GM23338 (cell line): ENCODE measurements around the gene THSD4. TPM values are rescaled to one million over a fixed set of nuclear protein-coding genes. Genes with fewer than 3 reads are reported as not detected.

ENCODE experiments used
- ATAC-seq: fragments of 200-7000 bp; cut with Tn5 transposase; 3 replicates; pipeline ENCODE4 v1.9.1; 2020
- DNase-seq: peaks from one replicate; pipeline ENCODE4 v3.0.0-alpha.2; 2015; ENCODE audit warnings: low spot score
- H2AFZ ChIP-seq: fragments of 200-600 bp; sonication (generic); 2 replicates; pipeline ENCODE4 v1.8.0; 2016; ENCODE audit warnings: antibody characterized with exemption, mild to moderate bottlenecking, moderate library complexity
- H3F3A ChIP-seq: fragments of 200-600 bp; sonication (generic); replicated peaks from 2 replicates; pipeline ENCODE4 v1.8.0; 2017; ENCODE audit warnings: antibody characterized with exemption, mixed run types, low read depth
- H3K27ac ChIP-seq: fragments of 200-600 bp; sonication (generic); 2 replicates; pipeline ENCODE4 v1.6.1; 2016; ENCODE audit warnings: low read depth
- H3K27me3 ChIP-seq: fragments of 200-600 bp; sonication (generic); 2 replicates; pipeline ENCODE4 v1.8.0; 2016; ENCODE audit warnings: mild to moderate bottlenecking, mixed run types, moderate library complexity; ENCODE audit not compliant: insufficient read depth
- H3K36me3 ChIP-seq: fragments of 200-600 bp; sonication (generic); 2 replicates; pipeline ENCODE4 v1.8.0; 2016; ENCODE audit warnings: mild to moderate bottlenecking; ENCODE audit not compliant: insufficient read depth
- H3K4me1 ChIP-seq: fragments of 200-600 bp; sonication (generic); 2 replicates; pipeline ENCODE4 v1.8.0; 2016; ENCODE audit warnings: mild to moderate bottlenecking, moderate library complexity; ENCODE audit not compliant: insufficient read depth
- H3K4me2 ChIP-seq: fragments of 200-600 bp; sonication (generic); 2 replicates; pipeline ENCODE4 v1.7.1; 2017; ENCODE audit warnings: mixed run types
- H3K4me3 ChIP-seq: fragments of 200-600 bp; sonication (generic); 2 replicates; pipeline ENCODE4 v1.6.1; 2016; ENCODE audit warnings: mixed run types
- H3K79me2 ChIP-seq: fragments of 200-600 bp; sonication (generic); replicated peaks from 2 replicates; pipeline ENCODE4 v1.8.0; 2017; ENCODE audit warnings: mild to moderate bottlenecking; ENCODE audit not compliant: insufficient read depth
- H3K9me2 ChIP-seq: fragments of 200-600 bp; sonication (generic); 2 replicates; pipeline ENCODE4 v1.8.0; 2017; ENCODE audit not compliant: insufficient read depth
- H4K20me1 ChIP-seq: fragments of 200-600 bp; sonication (generic); replicated peaks from 2 replicates; pipeline ENCODE4 v1.8.0; 2017; ENCODE audit warnings: mild to moderate bottlenecking; ENCODE audit not compliant: insufficient read depth
- H3K27ac Mint-ChIP-seq: 2 replicates; pipeline ENCODE4 v1.8.0; 2020; ENCODE audit warnings: inconsistent platforms, mild to moderate bottlenecking, moderate library complexity, mixed read lengths
- H3K27me3 Mint-ChIP-seq: 3 replicates; pipeline ENCODE4 v1.8.0; 2022; ENCODE audit warnings: low read depth, mild to moderate bottlenecking, moderate library complexity, mixed read lengths, inconsistent platforms; ENCODE audit not compliant: insufficient read depth, poor library complexity
- H3K36me3 Mint-ChIP-seq: 3 replicates; pipeline ENCODE4 v1.8.0; 2021; ENCODE audit warnings: low read depth, mild to moderate bottlenecking, inconsistent platforms, moderate library complexity, mixed read lengths
- H3K4me1 Mint-ChIP-seq: 3 replicates; pipeline ENCODE4 v1.8.0; 2020; ENCODE audit warnings: mild to moderate bottlenecking, inconsistent platforms, mixed read lengths
- H3K4me3 Mint-ChIP-seq: 3 replicates; pipeline ENCODE4 v1.8.0; 2021; ENCODE audit warnings: moderate library complexity, mild to moderate bottlenecking, inconsistent platforms, mixed read lengths
- H3K9me3 Mint-ChIP-seq: 3 replicates; pipeline ENCODE4 v1.8.0; 2020; ENCODE audit warnings: moderate library complexity, mild to moderate bottlenecking, inconsistent platforms, mixed read lengths
- EZH2 ChIP-seq: fragments of 200-600 bp; sonication (generic); IDR thresholded peaks from one replicate; pipeline ENCODE4 v1.8.0; 2017; ENCODE audit warnings: antibody characterized with exemption, mild to moderate bottlenecking, low read depth; ENCODE audit not compliant: unreplicated experiment
- JUNB ChIP-seq: IDR thresholded peaks from one replicate; pipeline ENCODE4 v1.6.1; 2016; ENCODE audit warnings: antibody characterized with exemption; ENCODE audit not compliant: unreplicated experiment
- STAT1 ChIP-seq: IDR thresholded peaks from one replicate; pipeline ENCODE4 v1.6.1; 2016; ENCODE audit warnings: antibody characterized with exemption; ENCODE audit not compliant: unreplicated experiment
- ZNF114 ChIP-seq: fragments of 250-450 bp; sonication (Bioruptor Pico); IDR thresholded peaks from 2 replicates; pipeline ENCODE4 v1.5.0; 2020; ENCODE audit warnings: mild to moderate bottlenecking, moderate library complexity
- ZNF331 ChIP-seq: fragments of 250-450 bp; sonication (Bioruptor Pico); IDR thresholded peaks from 2 replicates; pipeline ENCODE4 v1.5.0; 2020; ENCODE audit warnings: low read depth, mild to moderate bottlenecking, moderate library complexity
- polyA plus RNA-seq: library from polyadenylated mRNA; unstranded; fragments of >200 nt; fragmentation: Nextera tagmentation; extraction: Ambion mirVana; gene quantifications from 2 replicates; pipeline ENCODE4 v1.2.1, GENCODE V29; 2016
- total RNA-seq: library from RNA; depleted of rRNA; stranded (reverse); fragments of >200 nt; shearing (Covaris generic); gene quantifications from 2 replicates; pipeline ENCODE4 v1.2.3, GENCODE V29; 2014
- TF ChIP-seq, protein P1 (sequence below): IDR thresholded peaks from 2 replicates; pipeline ENCODE4 v1.6.1; 2016; ENCODE audit warnings: antibody characterized with exemption
- TF ChIP-seq, protein P2 (sequence below): fragments of 250-450 bp; sonication (Bioruptor Pico); IDR thresholded peaks from 2 replicates; pipeline ENCODE4 v1.5.0; 2020; ENCODE audit warnings: mild to moderate bottlenecking, moderate library complexity
- TF ChIP-seq, protein P3 (sequence below): IDR thresholded peaks from one replicate; pipeline ENCODE4 v1.6.1; 2018; ENCODE audit warnings: antibody characterized with exemption; ENCODE audit not compliant: unreplicated experiment

Gene THSD4
- total and polyA plus RNA-seq, 2 experiments from 2014 or later, result 2.0 to 7.4 TPM

DNA sequence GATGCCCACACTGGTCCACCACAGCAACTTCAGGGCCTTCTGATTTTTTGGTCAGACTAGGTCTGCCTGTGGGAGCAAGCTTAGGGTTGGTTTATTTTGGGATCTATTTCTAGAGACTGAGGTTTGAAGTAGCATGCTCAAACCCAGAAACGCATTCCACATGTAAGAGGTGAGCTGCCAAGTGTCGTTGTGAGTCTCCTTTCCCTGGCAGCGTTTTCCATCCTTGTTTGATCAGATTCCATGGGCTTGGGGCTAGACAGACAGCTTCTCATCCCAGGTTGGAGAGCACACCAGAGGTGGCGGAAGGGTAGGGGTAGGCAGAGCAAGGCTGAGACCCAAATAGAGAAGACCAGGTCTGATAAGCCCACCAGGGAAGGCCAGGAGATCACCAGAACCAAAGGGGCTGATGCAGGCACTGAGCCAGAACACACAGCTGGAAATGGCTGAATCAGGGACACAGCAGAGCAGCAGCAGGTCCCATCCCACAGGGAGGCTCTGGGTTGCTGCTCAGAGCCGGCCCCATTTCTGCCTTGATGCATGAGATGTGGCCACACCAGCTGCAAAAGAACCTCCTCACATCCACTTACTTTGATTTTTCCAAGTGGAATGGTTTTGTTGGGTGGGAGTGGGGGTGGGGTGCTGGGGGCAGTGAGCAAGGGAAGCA is 186.8 kb downstream of the THSD4 start:
- H3K27ac ChIP-seq, result no peak overlapping the region

More for the DNA sequence above, 186.8 kb downstream of the THSD4 start:
- Histone ChIP-seq H3K79me2 (no peaks in the 10 kb centered on the region), H4K20me1 (no peaks in the 10 kb centered on the region), H2AFZ (no peak overlapping the region), H3K4me1 (no peaks in the 10 kb centered on the region), H3K9me2 (no peaks in the 10 kb centered on the region), H3K27me3 (no peaks in the 10 kb centered on the region), H3F3A (no peaks in the 10 kb centered on the region), H3K4me2 (no peak overlapping the region), H3K36me3 (no peaks in the 10 kb centered on the region), H3K4me3 (no peak overlapping the region)
- Mint-ChIP-seq H3K27ac (no peak overlapping the region), H3K9me3 (peaks cover 4% of the 10 kb centered on the region; the same call in 2 of the 3 replicates), H3K36me3 (peaks cover 5% of the 10 kb centered on the region; the same call in 1 of the 3 replicates), H3K4me3 (no peak overlapping the region), H3K27me3 (no peaks in the 10 kb centered on the region), H3K4me1 (peaks cover 2% of the 10 kb centered on the region; the same call in 2 of the 3 replicates)
- no peak for DNase-seq
- no peak for ATAC-seq
- TF ChIP-seq JUNB, result no peak
- no peak for TF ChIP-seq EZH2
- TF ChIP-seq, protein P1, sequence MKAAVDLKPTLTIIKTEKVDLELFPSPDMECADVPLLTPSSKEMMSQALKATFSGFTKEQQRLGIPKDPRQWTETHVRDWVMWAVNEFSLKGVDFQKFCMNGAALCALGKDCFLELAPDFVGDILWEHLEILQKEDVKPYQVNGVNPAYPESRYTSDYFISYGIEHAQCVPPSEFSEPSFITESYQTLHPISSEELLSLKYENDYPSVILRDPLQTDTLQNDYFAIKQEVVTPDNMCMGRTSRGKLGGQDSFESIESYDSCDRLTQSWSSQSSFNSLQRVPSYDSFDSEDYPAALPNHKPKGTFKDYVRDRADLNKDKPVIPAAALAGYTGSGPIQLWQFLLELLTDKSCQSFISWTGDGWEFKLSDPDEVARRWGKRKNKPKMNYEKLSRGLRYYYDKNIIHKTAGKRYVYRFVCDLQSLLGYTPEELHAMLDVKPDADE, result no peak
- no peak for TF ChIP-seq ZNF114
- TF ChIP-seq, protein P2, sequence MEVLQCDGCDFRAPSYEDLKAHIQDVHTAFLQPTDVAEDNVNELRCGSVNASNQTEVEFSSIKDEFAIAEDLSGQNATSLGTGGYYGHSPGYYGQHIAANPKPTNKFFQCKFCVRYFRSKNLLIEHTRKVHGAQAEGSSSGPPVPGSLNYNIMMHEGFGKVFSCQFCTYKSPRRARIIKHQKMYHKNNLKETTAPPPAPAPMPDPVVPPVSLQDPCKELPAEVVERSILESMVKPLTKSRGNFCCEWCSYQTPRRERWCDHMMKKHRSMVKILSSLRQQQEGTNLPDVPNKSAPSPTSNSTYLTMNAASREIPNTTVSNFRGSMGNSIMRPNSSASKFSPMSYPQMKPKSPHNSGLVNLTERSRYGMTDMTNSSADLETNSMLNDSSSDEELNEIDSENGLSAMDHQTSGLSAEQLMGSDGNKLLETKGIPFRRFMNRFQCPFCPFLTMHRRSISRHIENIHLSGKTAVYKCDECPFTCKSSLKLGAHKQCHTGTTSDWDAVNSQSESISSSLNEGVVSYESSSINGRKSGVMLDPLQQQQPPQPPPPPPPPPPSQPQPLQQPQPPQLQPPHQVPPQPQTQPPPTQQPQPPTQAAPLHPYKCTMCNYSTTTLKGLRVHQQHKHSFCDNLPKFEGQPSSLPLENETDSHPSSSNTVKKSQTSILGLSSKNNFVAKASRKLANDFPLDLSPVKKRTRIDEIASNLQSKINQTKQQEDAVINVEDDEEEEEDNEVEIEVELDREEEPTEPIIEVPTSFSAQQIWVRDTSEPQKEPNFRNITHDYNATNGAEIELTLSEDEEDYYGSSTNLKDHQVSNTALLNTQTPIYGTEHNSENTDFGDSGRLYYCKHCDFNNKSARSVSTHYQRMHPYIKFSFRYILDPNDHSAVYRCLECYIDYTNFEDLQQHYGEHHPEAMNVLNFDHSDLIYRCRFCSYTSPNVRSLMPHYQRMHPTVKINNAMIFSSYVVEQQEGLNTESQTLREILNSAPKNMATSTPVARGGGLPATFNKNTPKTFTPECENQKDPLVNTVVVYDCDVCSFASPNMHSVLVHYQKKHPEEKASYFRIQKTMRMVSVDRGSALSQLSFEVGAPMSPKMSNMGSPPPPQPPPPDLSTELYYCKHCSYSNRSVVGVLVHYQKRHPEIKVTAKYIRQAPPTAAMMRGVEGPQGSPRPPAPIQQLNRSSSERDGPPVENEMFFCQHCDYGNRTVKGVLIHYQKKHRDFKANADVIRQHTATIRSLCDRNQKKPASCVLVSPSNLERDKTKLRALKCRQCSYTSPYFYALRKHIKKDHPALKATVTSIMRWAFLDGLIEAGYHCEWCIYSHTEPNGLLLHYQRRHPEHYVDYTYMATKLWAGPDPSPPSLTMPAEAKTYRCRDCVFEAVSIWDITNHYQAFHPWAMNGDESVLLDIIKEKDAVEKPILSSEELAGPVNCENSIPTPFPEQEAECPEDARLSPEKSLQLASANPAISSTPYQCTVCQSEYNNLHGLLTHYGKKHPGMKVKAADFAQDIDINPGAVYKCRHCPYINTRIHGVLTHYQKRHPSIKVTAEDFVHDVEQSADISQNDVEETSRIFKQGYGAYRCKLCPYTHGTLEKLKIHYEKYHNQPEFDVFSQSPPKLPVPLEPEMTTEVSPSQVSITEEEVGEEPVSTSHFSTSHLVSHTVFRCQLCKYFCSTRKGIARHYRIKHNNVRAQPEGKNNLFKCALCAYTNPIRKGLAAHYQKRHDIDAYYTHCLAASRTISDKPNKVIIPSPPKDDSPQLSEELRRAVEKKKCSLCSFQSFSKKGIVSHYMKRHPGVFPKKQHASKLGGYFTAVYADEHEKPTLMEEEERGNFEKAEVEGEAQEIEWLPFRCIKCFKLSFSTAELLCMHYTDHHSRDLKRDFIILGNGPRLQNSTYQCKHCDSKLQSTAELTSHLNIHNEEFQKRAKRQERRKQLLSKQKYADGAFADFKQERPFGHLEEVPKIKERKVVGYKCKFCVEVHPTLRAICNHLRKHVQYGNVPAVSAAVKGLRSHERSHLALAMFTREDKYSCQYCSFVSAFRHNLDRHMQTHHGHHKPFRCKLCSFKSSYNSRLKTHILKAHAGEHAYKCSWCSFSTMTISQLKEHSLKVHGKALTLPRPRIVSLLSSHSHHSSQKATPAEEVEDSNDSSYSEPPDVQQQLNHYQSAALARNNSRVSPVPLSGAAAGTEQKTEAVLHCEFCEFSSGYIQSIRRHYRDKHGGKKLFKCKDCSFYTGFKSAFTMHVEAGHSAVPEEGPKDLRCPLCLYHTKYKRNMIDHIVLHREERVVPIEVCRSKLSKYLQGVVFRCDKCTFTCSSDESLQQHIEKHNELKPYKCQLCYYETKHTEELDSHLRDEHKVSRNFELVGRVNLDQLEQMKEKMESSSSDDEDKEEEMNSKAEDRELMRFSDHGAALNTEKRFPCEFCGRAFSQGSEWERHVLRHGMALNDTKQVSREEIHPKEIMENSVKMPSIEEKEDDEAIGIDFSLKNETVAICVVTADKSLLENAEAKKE (CRISPR knock-in tag), result no peak
- TF ChIP-seq STAT1, result no peak
- no peak for TF ChIP-seq ZNF331 (CRISPR knock-in tag)
- TF ChIP-seq, protein P3, sequence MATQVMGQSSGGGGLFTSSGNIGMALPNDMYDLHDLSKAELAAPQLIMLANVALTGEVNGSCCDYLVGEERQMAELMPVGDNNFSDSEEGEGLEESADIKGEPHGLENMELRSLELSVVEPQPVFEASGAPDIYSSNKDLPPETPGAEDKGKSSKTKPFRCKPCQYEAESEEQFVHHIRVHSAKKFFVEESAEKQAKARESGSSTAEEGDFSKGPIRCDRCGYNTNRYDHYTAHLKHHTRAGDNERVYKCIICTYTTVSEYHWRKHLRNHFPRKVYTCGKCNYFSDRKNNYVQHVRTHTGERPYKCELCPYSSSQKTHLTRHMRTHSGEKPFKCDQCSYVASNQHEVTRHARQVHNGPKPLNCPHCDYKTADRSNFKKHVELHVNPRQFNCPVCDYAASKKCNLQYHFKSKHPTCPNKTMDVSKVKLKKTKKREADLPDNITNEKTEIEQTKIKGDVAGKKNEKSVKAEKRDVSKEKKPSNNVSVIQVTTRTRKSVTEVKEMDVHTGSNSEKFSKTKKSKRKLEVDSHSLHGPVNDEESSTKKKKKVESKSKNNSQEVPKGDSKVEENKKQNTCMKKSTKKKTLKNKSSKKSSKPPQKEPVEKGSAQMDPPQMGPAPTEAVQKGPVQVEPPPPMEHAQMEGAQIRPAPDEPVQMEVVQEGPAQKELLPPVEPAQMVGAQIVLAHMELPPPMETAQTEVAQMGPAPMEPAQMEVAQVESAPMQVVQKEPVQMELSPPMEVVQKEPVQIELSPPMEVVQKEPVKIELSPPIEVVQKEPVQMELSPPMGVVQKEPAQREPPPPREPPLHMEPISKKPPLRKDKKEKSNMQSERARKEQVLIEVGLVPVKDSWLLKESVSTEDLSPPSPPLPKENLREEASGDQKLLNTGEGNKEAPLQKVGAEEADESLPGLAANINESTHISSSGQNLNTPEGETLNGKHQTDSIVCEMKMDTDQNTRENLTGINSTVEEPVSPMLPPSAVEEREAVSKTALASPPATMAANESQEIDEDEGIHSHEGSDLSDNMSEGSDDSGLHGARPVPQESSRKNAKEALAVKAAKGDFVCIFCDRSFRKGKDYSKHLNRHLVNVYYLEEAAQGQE, result no peak
